NCI-H460 (cell line): ENCODE results near the gene METTL16. TPM values are rescaled to one million over a fixed set of nuclear protein-coding genes. Genes with fewer than 3 reads are reported as not detected.
"Not testable (repeated sequence)": the region's sequence is repeated elsewhere in the genome, so short reads cannot be mapped to it uniquely, and the experiment has no call there.

Experiments
- DNase-seq: peaks from one replicate; pipeline ENCODE4 v3.0.0-alpha.2; 2016; ENCODE audit warnings: low read depth; ENCODE audit errors: extremely low read depth
- total RNA-seq: library from RNA; depleted of rRNA; stranded (reverse); fragments of >200 nt; shearing (Covaris generic); gene quantifications from 2 replicates; pipeline ENCODE4 v1.2.3, GENCODE V29; 2014

METTL16 gene
- total RNA-seq, 1 experiment from 2014 or later: 33.2 TPM

- no peak for DNase-seq
Measured at GRCh38 chr17:2503627-2504026, 8.1 kb downstream of the METTL16 start.

- DNase-seq: no peak
Measured at GRCh38 chr17:2502871-2503580, 8.7 kb downstream of the METTL16 start.

GRCh38 chr17:2500446-2500845 is 11.2 kb downstream of the METTL16 start:
- no peak for DNase-seq

- not testable (repeated sequence) for DNase-seq
Measured at GRCh38 chr17:2489286-2489685, 22.4 kb downstream of the METTL16 start.

- no peak for DNase-seq
Measured at GRCh38 chr17:2487306-2487705, 24.4 kb downstream of the METTL16 start.

- DNase-seq: not testable (repeated sequence)
Measured at GRCh38 chr17:2486709-2487108, 25.0 kb downstream of the METTL16 start.

- DNase-seq: no peak
Measured at GRCh38 chr17:2485970-2486369, 25.7 kb downstream of the METTL16 start.

GRCh38 chr17:2485543-2485942 is 26.1 kb downstream of the METTL16 start:
- DNase-seq: peak; percentile 39

GRCh38 chr17:2484876-2485275 is 26.8 kb downstream of the METTL16 start:
- peak; percentile 27 for DNase-seq

GRCh38 chr17:2483084-2483483 is 28.6 kb downstream of the METTL16 start:
- no peak for DNase-seq

- DNase-seq: no peak
Measured at GRCh38 chr17:2482218-2482617, 29.5 kb downstream of the METTL16 start.

- no peak for DNase-seq
Measured at GRCh38 chr17:2481760-2482159, 29.9 kb downstream of the METTL16 start.

GRCh38 chr17:2478458-2478857 is 33.2 kb downstream of the METTL16 start:
- no peak for DNase-seq

GRCh38 chr17:2475056-2475455 is 36.6 kb downstream of the METTL16 start:
- no peak for DNase-seq

- DNase-seq: no peak
Measured at GRCh38 chr17:2474371-2474770, 37.3 kb downstream of the METTL16 start.

GRCh38 chr17:2468270-2468669 is 43.4 kb downstream of the METTL16 start:
- DNase-seq: no peak

GRCh38 chr17:2466931-2467330 is 44.8 kb downstream of the METTL16 start:
- no peak for DNase-seq

- no peak for DNase-seq
Measured at GRCh38 chr17:2462481-2462880, 49.2 kb downstream of the METTL16 start.

GRCh38 chr17:2459917-2460271 is 51.8 kb downstream of the METTL16 start:
- DNase-seq: no peak

- DNase-seq: no peak
Measured at GRCh38 chr17:2457913-2458312, 53.8 kb downstream of the METTL16 start.

GRCh38 chr17:2456475-2456874 is 55.2 kb downstream of the METTL16 start:
- no peak for DNase-seq

GRCh38 chr17:2455956-2456355 is 55.7 kb downstream of the METTL16 start:
- DNase-seq: no peak

- no peak for DNase-seq
Measured at GRCh38 chr17:2453866-2454265, 57.8 kb downstream of the METTL16 start.
